T-cell (primary cell): ENCODE measurements around the gene TSEN15. TPM values are rescaled to one million over a fixed set of nuclear protein-coding genes. Genes with fewer than 3 reads are reported as not detected.

Experiments
- ATAC-seq, 4 experiments: fragments of 200-7000 bp in 3 of 4; fragments of 150-1000 bp in 1 of 4; cut with Tn5 transposase; replicated peaks in 1 of 4; 1 replicate in 3 of 4; 2 replicates in 1 of 4; pipeline ENCODE4 v1.10.0; 2021; ENCODE audit warnings: moderate library complexity in 3 of 4, mild to moderate bottlenecking in 2 of 4, moderate number of reproducible peaks in 1 of 4
- CTCF ChIA-PET, 2 donors: fragments of 300-600 bp; sonication (Branson Sonifier 250); formaldehyde crosslinking; loops; one replicate each; lab custom pipeline; 2022; ENCODE audit warnings: antibody characterized with exemption in 2 of 2; lab: Charles Lee
- POLR2A ChIA-PET, 2 donors: fragments of 300-600 bp; sonication (Branson Sonifier 250); formaldehyde crosslinking; loops; one replicate each; lab custom pipeline; 2022; ENCODE audit warnings: antibody characterized with exemption in 2 of 2; lab: Charles Lee
- DNase-seq, 35 experiments: peaks; one replicate each; pipeline versions ENCODE4 v3.0.0 to v3.0.0-alpha.2; 2013 to 2023
- H3K27ac ChIP-seq: one replicate; pipeline ENCODE4 v1.5.1; 2013; ENCODE audit warnings: low read length
- H3K27me3 ChIP-seq, 2 experiments: replicated peaks in 1 of 2; 1 replicate in 1 of 2; 2 replicates in 1 of 2; pipeline versions ENCODE4 v1.6.1 to v1.7.0; 2013; ENCODE audit warnings: low read length in 1 of 2, mixed read lengths in 1 of 2; ENCODE audit not compliant: control insufficient read depth in 2 of 2, insufficient read depth in 2 of 2; ENCODE audit errors: extremely low read depth in 1 of 2
- H3K36me3 ChIP-seq, 2 donors: 1 replicate in 1 of 2; 2 replicates in 1 of 2; pipeline versions ENCODE4 v1.6.1 to v1.7.0; 2013; ENCODE audit warnings: low read length in 1 of 2; ENCODE audit not compliant: control insufficient read depth in 2 of 2, insufficient read depth in 1 of 2; ENCODE audit errors: extremely low read depth in 1 of 2
- H3K4me1 ChIP-seq, 2 experiments: 1 replicate in 1 of 2; 2 replicates in 1 of 2; pipeline versions ENCODE4 v1.6.1 to v1.7.0; 2013; ENCODE audit warnings: low read length in 2 of 2, mixed read lengths in 1 of 2; ENCODE audit not compliant: insufficient read depth in 2 of 2, control insufficient read depth in 1 of 2; ENCODE audit errors: extremely low read depth in 1 of 2
- H3K4me3 ChIP-seq, 2 donors: 1 replicate in 1 of 2; 2 replicates in 1 of 2; pipeline versions ENCODE4 v1.5.1 to v1.7.0; 2013; ENCODE audit warnings: mild to moderate bottlenecking in 2 of 2, low read length in 1 of 2, moderate library complexity in 1 of 2; ENCODE audit not compliant: control insufficient read depth in 1 of 2; ENCODE audit errors: extremely low read depth in 1 of 2
- H3K9me3 ChIP-seq: 2 replicates; pipeline ENCODE4 v1.7.0; 2013
- H3K27ac Mint-ChIP-seq, 2 donors: one replicate each; pipeline ENCODE4 v1.8.0; 2020 to 2021; ENCODE audit warnings: mild to moderate bottlenecking in 2 of 2, mixed read lengths in 2 of 2
- H3K27me3 Mint-ChIP-seq, 2 donors: one replicate each; pipeline ENCODE4 v1.8.0; 2021 to 2022; ENCODE audit warnings: mixed read lengths in 2 of 2
- H3K36me3 Mint-ChIP-seq: one replicate; pipeline ENCODE4 v1.8.0; 2021; ENCODE audit warnings: mixed read lengths
- H3K4me1 Mint-ChIP-seq, 3 donors: one replicate each; pipeline ENCODE4 v1.8.0; 2020 to 2022; ENCODE audit warnings: mixed read lengths in 3 of 3, mild to moderate bottlenecking in 1 of 3
- H3K4me3 Mint-ChIP-seq, 3 donors: one replicate each; pipeline ENCODE4 v1.8.0; 2020 to 2022; ENCODE audit warnings: mild to moderate bottlenecking in 3 of 3, mixed read lengths in 3 of 3, moderate library complexity in 3 of 3
- H3K9me3 Mint-ChIP-seq, 3 donors: one replicate each; pipeline ENCODE4 v1.8.0; 2020 to 2022; ENCODE audit warnings: mixed read lengths in 3 of 3
- WGBS: methylation state at CpG from one replicate; pipeline ENCODE4 v1.1.5; 2013; ENCODE audit warnings: missing lambda C conversion rate; ENCODE audit not compliant: insufficient coverage; 5-methylcytosine and 5-hydroxymethylcytosine counted together
- total RNA-seq, 35 experiments: library from RNA in 6 of 35; stranded (reverse) in 6 of 35; fragments of 120-200 nt in 1 of 35; gene quantifications; one replicate each; pipeline versions ENCODE4 v1.2.1 to v1.2.4 and lab custom pipeline; 2013 to 2026

TSEN15 gene
- total RNA-seq, 5 donors from 2014 or later (not counting 1 experiment from before 2014, with no cell fraction given) = 22.1 to 39.8 (median 35.4) TPM

GRCh38 chr1:184014271-184014670 is 37.3 kb upstream of the TSEN15 start:
- H3K4me1 Mint-ChIP-seq = no peaks in the 10 kb centered on the region
- H3K4me3 Mint-ChIP-seq = no peak overlapping the region
- Histone ChIP-seq H3K27ac (no peak overlapping the region), H3K4me1 (no peaks in the 10 kb centered on the region), H3K27me3 (no peaks in the 10 kb centered on the region), H3K9me3 (no peaks in the 10 kb centered on the region), H3K36me3 (no peaks in the 10 kb centered on the region), H3K4me3 (no peak overlapping the region)
- POLR2A ChIA-PET = no interaction called here
- H3K27me3 Mint-ChIP-seq = peaks cover 5 to 26% of the 10 kb centered on the region in 2 donors
- peaks cover 0 to 4% (median 0%) of the 10 kb centered on the region in 3 donors for H3K9me3 Mint-ChIP-seq
- no peak overlapping the region for H3K27ac Mint-ChIP-seq
- ATAC-seq (no peak), DNase-seq (no peak)
- CTCF ChIA-PET = no interaction called here
- no peaks in the 10 kb centered on the region for H3K36me3 Mint-ChIP-seq
- WGBS = 100% methylated on average over 1 of the region's 2 CpGs

GRCh38 chr1:184016169-184016568 is 35.4 kb upstream of the TSEN15 start:
- H3K27ac Mint-ChIP-seq = no peak overlapping the region
- H3K9me3 Mint-ChIP-seq = peaks cover 0 to 4% (median 0%) of the 10 kb centered on the region in 3 donors
- H3K4me3 Mint-ChIP-seq = no peak overlapping the region
- no CpG with 5 or more reads among the region's 2 CpGs for WGBS
- Histone ChIP-seq H3K4me3 (no peak overlapping the region), H3K27ac (no peak overlapping the region), H3K27me3 (no peaks in the 10 kb centered on the region), H3K9me3 (no peaks in the 10 kb centered on the region), H3K36me3 (no peaks in the 10 kb centered on the region), H3K4me1 (no peaks in the 10 kb centered on the region)
- ChIA-PET CTCF (no interaction called here), POLR2A (no interaction called here)
- no peaks in the 10 kb centered on the region for H3K4me1 Mint-ChIP-seq
- no peaks in the 10 kb centered on the region for H3K36me3 Mint-ChIP-seq
- H3K27me3 Mint-ChIP-seq = peaks cover 5 to 26% of the 10 kb centered on the region in 2 donors
- ATAC-seq = no peak
- no peak for DNase-seq

GRCh38 chr1:184017306-184017705 is 34.2 kb upstream of the TSEN15 start:
- Histone ChIP-seq H3K9me3 (no peaks in the 10 kb centered on the region), H3K4me1 (no peaks in the 10 kb centered on the region), H3K36me3 (no peaks in the 10 kb centered on the region), H3K4me3 (no peak overlapping the region), H3K27ac (no peak overlapping the region), H3K27me3 (no peaks in the 10 kb centered on the region)
- ATAC-seq (no peak), DNase-seq (no peak)
- 58% methylated on average over 3 of the region's 7 CpGs for WGBS
- Mint-ChIP-seq H3K4me3 (no peak overlapping the region), H3K4me1 (no peaks in the 10 kb centered on the region), H3K36me3 (no peaks in the 10 kb centered on the region), H3K9me3 (peaks cover 0 to 4% (median 0%) of the 10 kb centered on the region in 3 donors), H3K27me3 (peaks cover 5 to 26% of the 10 kb centered on the region in 2 donors), H3K27ac (no peak overlapping the region)
- CTCF ChIA-PET = interaction anchor here in 1 of 2 donors (0.6 kb wide), 1 partner anchor 466 kb away, joined by 7 read pairs; no protein-coding TSS in a partner anchor
- POLR2A ChIA-PET = no interaction called here

- no peaks in the 10 kb centered on the region for H3K27me3 ChIP-seq
- no peaks in the 10 kb centered on the region for H3K9me3 ChIP-seq
- no peak overlapping the region for H3K4me3 Mint-ChIP-seq
- H3K4me1 Mint-ChIP-seq = no peaks in the 10 kb centered on the region
- no peak overlapping the region for H3K4me3 ChIP-seq
- no peak for DNase-seq
- ChIA-PET CTCF (no interaction called here), POLR2A (no interaction called here)
- ATAC-seq = no peak
- no peak overlapping the region for H3K27ac Mint-ChIP-seq
- peaks cover 0 to 4% (median 0%) of the 10 kb centered on the region in 3 donors for H3K9me3 Mint-ChIP-seq
- no peaks in the 10 kb centered on the region for H3K4me1 ChIP-seq
- no peaks in the 10 kb centered on the region for H3K36me3 Mint-ChIP-seq
- no peak overlapping the region for H3K27ac ChIP-seq
- H3K27me3 Mint-ChIP-seq = peaks cover 5 to 15% of the 10 kb centered on the region in 2 donors
- H3K36me3 ChIP-seq = no peaks in the 10 kb centered on the region
- WGBS = no CpG with 5 or more reads among the region's 2 CpGs
Measured at GRCh38 chr1:184018622-184019021, 32.9 kb upstream of the TSEN15 start.

- 71% methylated on average over 1 of the region's 5 CpGs for WGBS
- Histone ChIP-seq H3K27me3 (no peaks in the 10 kb centered on the region), H3K27ac (no peak overlapping the region), H3K4me3 (no peak overlapping the region), H3K36me3 (no peaks in the 10 kb centered on the region), H3K4me1 (no peaks in the 10 kb centered on the region), H3K9me3 (no peaks in the 10 kb centered on the region)
- ATAC-seq = no peak
- ChIA-PET POLR2A (no interaction called here), CTCF (no interaction called here)
- Mint-ChIP-seq H3K4me3 (no peak overlapping the region), H3K27me3 (peaks cover 5 to 10% of the 10 kb centered on the region in 2 donors), H3K9me3 (peaks cover 0 to 2% (median 0%) of the 10 kb centered on the region in 3 donors), H3K27ac (no peak overlapping the region), H3K4me1 (no peaks in the 10 kb centered on the region), H3K36me3 (no peaks in the 10 kb centered on the region)
- DNase-seq = no peak
Measured at GRCh38 chr1:184019069-184019468, 32.5 kb upstream of the TSEN15 start.

- no CpG with 5 or more reads among the region's 2 CpGs for WGBS
- H3K4me3 Mint-ChIP-seq = no peak overlapping the region
- H3K27me3 ChIP-seq = no peaks in the 10 kb centered on the region
- no peak overlapping the region for H3K27ac ChIP-seq
- ATAC-seq (no peak), DNase-seq (no peak)
- H3K4me1 ChIP-seq = no peaks in the 10 kb centered on the region
- ChIA-PET POLR2A (no interaction called here), CTCF (no interaction called here)
- no peaks in the 10 kb centered on the region for H3K9me3 ChIP-seq
- H3K36me3 ChIP-seq = no peaks in the 10 kb centered on the region
- no peaks in the 10 kb centered on the region for H3K9me3 Mint-ChIP-seq
- H3K36me3 Mint-ChIP-seq = no peaks in the 10 kb centered on the region
- H3K4me3 ChIP-seq = no peak overlapping the region
- no peak overlapping the region for H3K27ac Mint-ChIP-seq
- no peaks in the 10 kb centered on the region for H3K4me1 Mint-ChIP-seq
- peaks cover 5 to 7% of the 10 kb centered on the region in 2 donors for H3K27me3 Mint-ChIP-seq
Measured at GRCh38 chr1:184019506-184019905, 32.0 kb upstream of the TSEN15 start.

- Histone ChIP-seq H3K27ac (no peak overlapping the region), H3K9me3 (no peaks in the 10 kb centered on the region), H3K4me1 (no peaks in the 10 kb centered on the region), H3K27me3 (no peaks in the 10 kb centered on the region), H3K36me3 (no peaks in the 10 kb centered on the region), H3K4me3 (no peak overlapping the region)
- no peak overlapping the region for H3K27ac Mint-ChIP-seq
- no peaks in the 10 kb centered on the region for H3K27me3 Mint-ChIP-seq
- ChIA-PET CTCF (no interaction called here), POLR2A (no interaction called here)
- no peak for ATAC-seq
- H3K4me3 Mint-ChIP-seq = no peak overlapping the region
- DNase-seq = no peak
- H3K9me3 Mint-ChIP-seq = no peaks in the 10 kb centered on the region
- H3K36me3 Mint-ChIP-seq = no peaks in the 10 kb centered on the region
- WGBS = 100% methylated on average over 1 of the region's 2 CpGs
- H3K4me1 Mint-ChIP-seq = no peaks in the 10 kb centered on the region
Measured at GRCh38 chr1:184020328-184020727, 31.2 kb upstream of the TSEN15 start.
